Suprapubic skin (tissue), 4 donors: ENCODE measurements around the gene TCP1. TPM values are rescaled to one million over a fixed set of nuclear protein-coding genes. Genes with fewer than 3 reads are reported as not detected.
"Not testable (repeated sequence)": the region's sequence is repeated elsewhere in the genome, so short reads cannot be mapped to it uniquely, and the experiment has no call there.

Experiments
- DNase-seq, 2 donors: peaks; one replicate each; pipeline ENCODE4 v3.0.0-alpha.2; 2019; ENCODE audit warnings: low spot score in 2 of 2
- H3K27ac ChIP-seq: fragments of 200-600 bp; sonication (generic); one replicate; pipeline ENCODE4 v1.5.1; 2019
- H3K27me3 ChIP-seq: fragments of 200-600 bp; sonication (generic); one replicate; pipeline ENCODE4 v1.5.1; 2019
- H3K36me3 ChIP-seq: fragments of 200-600 bp; sonication (generic); one replicate; pipeline ENCODE4 v1.5.1; 2019
- H3K4me1 ChIP-seq: fragments of 200-600 bp; sonication (generic); one replicate; pipeline ENCODE4 v1.5.1; 2019
- H3K4me3 ChIP-seq: fragments of 200-600 bp; sonication (generic); one replicate; pipeline ENCODE4 v1.5.1; 2019; ENCODE audit warnings: mild to moderate bottlenecking
- H3K9me3 ChIP-seq: fragments of 200-600 bp; sonication (generic); one replicate; pipeline ENCODE4 v1.5.1; 2019
- EP300 ChIP-seq: sonication (generic); formaldehyde crosslinking; IDR thresholded peaks from one replicate; pipeline ENCODE4 v1.6.1; 2017; ENCODE audit warnings: antibody characterized with exemption
- POLR2A ChIP-seq, 2 donors: fragments of 450-650 bp; IDR thresholded peaks; one replicate each; pipeline ENCODE4 v1.6.1; 2017; ENCODE audit warnings: antibody characterized with exemption in 2 of 2, mild to moderate bottlenecking in 2 of 2, moderate library complexity in 2 of 2
- POLR2AphosphoS5 ChIP-seq, 3 donors: sonication (generic); formaldehyde crosslinking; IDR thresholded peaks; one replicate each; pipeline ENCODE4 v1.6.1; 2017; ENCODE audit warnings: antibody characterized with exemption in 3 of 3
- WGBS: methylation state at CpG from one replicate; pipeline ENCODE4 v1.1.5; 2018; 5-methylcytosine and 5-hydroxymethylcytosine counted together
- total RNA-seq, 4 donors: library from RNA; depleted of rRNA; stranded (reverse); fragments of >200 nt; gene quantifications; one replicate each; pipeline ENCODE4 v1.1.0, GENCODE V29; 2016
- TF ChIP-seq, protein P1 (sequence below), 2 donors: fragments of 200-600 bp in 1 of 2; fragments of 450-650 bp in 1 of 2; sonication (generic) in 1 of 2; IDR thresholded peaks; one replicate each; pipeline ENCODE4 v1.5.1; 2016 to 2019; ENCODE audit warnings: antibody characterized with exemption in 2 of 2, mild to moderate bottlenecking in 1 of 2, moderate library complexity in 1 of 2

The TCP1 gene
- total RNA-seq, 4 donors from 2014 or later, result 133 to 150 (median 139) TPM

DNA sequence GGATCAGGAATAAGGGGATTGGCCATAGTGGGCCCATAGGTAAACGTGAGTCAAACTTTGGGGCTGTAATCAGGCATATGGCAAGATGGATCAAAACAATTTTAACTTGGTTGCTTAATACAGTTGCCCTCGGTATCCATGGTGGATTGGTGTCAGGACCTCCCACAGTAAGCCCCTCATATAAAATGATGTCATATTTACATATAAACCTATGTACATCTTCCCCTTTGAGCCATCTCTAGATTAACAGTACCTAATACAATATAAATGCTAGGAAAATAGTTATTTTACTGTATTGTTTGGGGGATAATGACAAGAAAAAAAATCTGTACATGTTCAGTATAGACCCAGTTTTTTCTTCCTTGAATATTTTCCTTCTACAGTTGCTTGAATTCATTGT lies 35.0 kb downstream of the TCP1 start:
- H3K27ac ChIP-seq, result no peak overlapping the region
- H3K36me3 ChIP-seq, result peaks cover 76% of the 10 kb centered on the region
- no peaks in the 10 kb centered on the region for H3K9me3 ChIP-seq

DNA sequence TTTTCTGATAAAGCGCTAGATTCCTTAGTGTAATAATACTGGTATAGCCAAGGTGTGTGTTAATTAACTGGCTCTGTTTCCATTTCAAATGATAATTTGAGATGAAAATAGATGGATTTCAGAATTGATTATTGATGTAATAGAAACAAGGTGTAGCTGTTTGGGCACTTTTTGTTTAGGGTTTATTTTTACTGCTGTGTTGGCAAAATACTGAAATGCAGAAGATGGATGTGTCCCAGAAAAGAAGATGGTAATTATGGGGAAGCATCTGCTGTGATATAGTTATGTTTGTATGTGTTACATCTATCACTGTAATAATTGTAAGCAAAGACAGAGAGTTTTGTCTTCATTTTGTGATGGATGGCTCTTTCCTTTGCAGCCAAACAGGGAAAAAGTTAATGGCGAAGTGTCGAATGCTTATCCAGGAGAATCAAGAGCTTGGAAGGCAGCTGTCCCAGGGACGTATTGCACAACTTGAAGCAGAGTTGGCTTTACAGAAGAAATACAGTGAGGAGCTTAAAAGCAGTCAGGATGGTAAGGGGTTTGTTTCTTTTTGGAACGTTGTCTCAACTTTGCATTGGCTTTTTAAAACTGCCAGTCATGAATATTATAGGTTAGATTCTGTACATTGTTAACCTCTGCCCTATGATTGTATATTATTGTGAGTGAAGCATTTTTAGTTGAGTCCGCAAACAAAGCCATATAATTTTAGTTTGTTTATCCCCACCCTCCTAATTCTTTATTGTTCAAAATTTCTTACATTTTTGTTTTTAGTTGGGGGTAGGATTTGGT lies 36.1 kb downstream of the TCP1 start:
- Histone ChIP-seq H3K36me3 (peaks cover 81% of the 10 kb centered on the region), H3K4me3 (no peak overlapping the region), H3K4me1 (no peaks in the 10 kb centered on the region), H3K27me3 (no peaks in the 10 kb centered on the region), H3K27ac (no peak overlapping the region), H3K9me3 (no peaks in the 10 kb centered on the region)
- WGBS, result 87% methylated on average over 6 of the region's 6 CpGs
- TF ChIP-seq POLR2AphosphoS5 (IDR thresholded peaks at IDR 0.05), result no peak
- no peak for TF ChIP-seq EP300
- TF ChIP-seq, protein P1, sequence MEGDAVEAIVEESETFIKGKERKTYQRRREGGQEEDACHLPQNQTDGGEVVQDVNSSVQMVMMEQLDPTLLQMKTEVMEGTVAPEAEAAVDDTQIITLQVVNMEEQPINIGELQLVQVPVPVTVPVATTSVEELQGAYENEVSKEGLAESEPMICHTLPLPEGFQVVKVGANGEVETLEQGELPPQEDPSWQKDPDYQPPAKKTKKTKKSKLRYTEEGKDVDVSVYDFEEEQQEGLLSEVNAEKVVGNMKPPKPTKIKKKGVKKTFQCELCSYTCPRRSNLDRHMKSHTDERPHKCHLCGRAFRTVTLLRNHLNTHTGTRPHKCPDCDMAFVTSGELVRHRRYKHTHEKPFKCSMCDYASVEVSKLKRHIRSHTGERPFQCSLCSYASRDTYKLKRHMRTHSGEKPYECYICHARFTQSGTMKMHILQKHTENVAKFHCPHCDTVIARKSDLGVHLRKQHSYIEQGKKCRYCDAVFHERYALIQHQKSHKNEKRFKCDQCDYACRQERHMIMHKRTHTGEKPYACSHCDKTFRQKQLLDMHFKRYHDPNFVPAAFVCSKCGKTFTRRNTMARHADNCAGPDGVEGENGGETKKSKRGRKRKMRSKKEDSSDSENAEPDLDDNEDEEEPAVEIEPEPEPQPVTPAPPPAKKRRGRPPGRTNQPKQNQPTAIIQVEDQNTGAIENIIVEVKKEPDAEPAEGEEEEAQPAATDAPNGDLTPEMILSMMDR (IDR thresholded peaks at IDR 0.05), result no peak
- TF ChIP-seq POLR2A (IDR thresholded peaks at IDR 0.05), result no peak
- DNase-seq, result no peak

More for the DNA sequence above, 35.0 kb downstream of the TCP1 start:
- Histone ChIP-seq H3K27me3 (no peaks in the 10 kb centered on the region), H3K4me1 (no peaks in the 10 kb centered on the region), H3K4me3 (no peak overlapping the region)
- WGBS, result 86% methylated on average over 2 of the region's 2 CpGs
- DNase-seq, result no peak
- TF ChIP-seq, protein P1 (IDR thresholded peaks at IDR 0.05), result no peak
- TF ChIP-seq POLR2AphosphoS5 (IDR thresholded peaks at IDR 0.05), result no peak
- TF ChIP-seq POLR2A (IDR thresholded peaks at IDR 0.05), result no peak
- no peak for TF ChIP-seq EP300

DNA sequence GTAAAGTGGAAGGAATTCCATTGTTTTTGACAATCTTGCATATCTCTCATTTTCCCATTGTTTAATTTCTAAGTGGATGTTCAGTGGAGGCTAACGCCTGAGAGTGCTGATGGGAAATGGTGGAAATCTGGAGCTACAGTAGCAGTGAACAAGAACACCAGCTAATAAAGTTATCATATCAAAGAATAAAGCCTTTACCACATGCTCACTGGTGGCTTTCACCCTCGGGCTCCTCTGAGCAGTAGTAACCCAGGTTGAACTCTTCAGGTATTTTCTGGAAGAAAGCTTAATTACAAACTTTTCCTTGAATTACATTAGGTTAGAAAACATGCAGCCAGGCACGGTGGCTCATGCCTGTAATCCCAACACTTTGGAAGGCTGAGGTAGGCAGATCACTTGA lies 38.0 kb downstream of the TCP1 start:
- H3K27me3 ChIP-seq, result no peaks in the 10 kb centered on the region
- no peak overlapping the region for H3K4me3 ChIP-seq
- H3K27ac ChIP-seq, result no peak overlapping the region
- no peak for DNase-seq
- TF ChIP-seq POLR2A (IDR thresholded peaks at IDR 0.05), result no peak
- TF ChIP-seq EP300, result no peak
- TF ChIP-seq, protein P1 (IDR thresholded peaks at IDR 0.05), result no peak
- TF ChIP-seq POLR2AphosphoS5 (IDR thresholded peaks at IDR 0.05), result no peak
- 90% methylated on average over 3 of the region's 3 CpGs for WGBS
- no peaks in the 10 kb centered on the region for H3K9me3 ChIP-seq
- no peaks in the 10 kb centered on the region for H3K4me1 ChIP-seq
- peaks cover 90% of the 10 kb centered on the region for H3K36me3 ChIP-seq

DNA sequence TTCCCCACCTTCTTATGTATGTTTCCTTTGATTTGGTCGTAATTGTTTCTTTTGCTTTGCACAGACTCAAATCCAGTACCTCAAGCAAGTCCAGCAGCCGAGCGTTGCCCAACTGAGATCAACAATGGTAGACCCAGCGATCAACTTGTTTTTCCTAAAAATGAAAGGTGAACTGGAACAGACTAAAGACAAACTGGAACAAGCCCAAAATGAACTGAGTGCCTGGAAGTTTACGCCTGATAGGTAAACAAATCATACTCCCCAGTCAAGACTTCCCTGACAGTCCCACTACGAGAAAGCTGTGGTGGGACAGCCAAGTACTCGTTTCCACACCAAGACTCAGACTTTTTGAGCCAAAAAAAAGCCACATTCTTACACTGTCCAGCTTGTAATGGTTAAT lies 41.3 kb downstream of the TCP1 start:
- H3K4me1 ChIP-seq, DNase-seq, H3K4me3 ChIP-seq, H3K27ac ChIP-seq, H3K27me3 ChIP-seq, H3K9me3 ChIP-seq: not testable (repeated sequence)
- whole genome bisulfite sequencing, result 89% methylated on average over 7 of the region's 7 CpGs
- peaks cover 96% of the 10 kb centered on the region for H3K36me3 ChIP-seq

DNA sequence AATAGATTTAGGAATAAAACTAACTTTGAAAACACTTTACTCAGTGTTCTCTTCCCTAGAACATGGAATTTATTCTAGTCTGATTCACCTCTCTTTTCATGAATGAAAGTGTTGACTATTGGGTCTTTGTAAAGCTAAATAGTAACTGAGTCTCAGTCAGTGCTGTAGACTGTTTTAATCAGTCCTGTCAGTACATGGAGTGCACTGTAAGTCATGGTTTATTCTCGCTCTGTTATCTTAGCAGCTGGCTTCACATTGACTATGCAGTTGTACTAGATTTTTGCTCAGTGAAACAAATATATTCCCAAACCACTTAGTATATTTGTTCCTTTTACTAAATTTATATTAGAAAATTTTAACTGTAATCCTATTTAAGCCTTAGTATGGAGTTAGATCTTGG lies 42.6 kb downstream of the TCP1 start:
- no peak for DNase-seq
- 97% methylated on average over 1 of the region's 1 CpG for WGBS
- no peaks in the 10 kb centered on the region for H3K9me3 ChIP-seq
- no peak for TF ChIP-seq POLR2A (IDR thresholded peaks at IDR 0.05)
- no peak for TF ChIP-seq EP300
- TF ChIP-seq, protein P1 (IDR thresholded peaks at IDR 0.05), result no peak
- TF ChIP-seq POLR2AphosphoS5 (IDR thresholded peaks at IDR 0.05), result no peak
- H3K36me3 ChIP-seq, result peaks cover 95% of the 10 kb centered on the region
- no peak overlapping the region for H3K27ac ChIP-seq
- no peaks in the 10 kb centered on the region for H3K4me1 ChIP-seq
- H3K27me3 ChIP-seq, result no peaks in the 10 kb centered on the region
- H3K4me3 ChIP-seq, result no peak overlapping the region
